ENCODE data around the gene KCNJ11.

KCNJ11 gene

GRCh38 chr11:17408641-17409040, 20.2 kb upstream of the KCNJ11 start:
- no peak for DNase-seq (ENCODE audit: low read depth in 2 of 2)

DNA sequence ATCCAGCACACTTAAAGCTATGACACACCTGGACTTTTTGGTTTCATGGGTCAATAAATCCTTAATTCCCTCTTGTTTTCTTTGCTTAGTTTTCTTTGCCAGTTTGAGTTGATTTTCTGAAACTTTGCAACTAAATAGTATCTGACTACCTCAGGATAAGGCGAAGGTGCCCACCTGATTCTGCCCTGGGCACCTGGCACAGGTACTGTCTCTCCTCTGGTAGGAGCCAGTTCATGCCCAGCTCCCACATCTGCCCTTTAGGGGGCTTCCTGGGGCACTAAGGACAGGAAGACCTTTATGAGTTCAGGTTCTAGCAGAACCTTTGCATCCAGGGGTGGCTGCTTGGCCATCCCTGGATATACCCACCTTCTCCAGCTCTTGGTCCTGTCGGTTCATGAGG, 19.6 kb upstream of the KCNJ11 start:
- no peak for DNase-seq (ENCODE audit: low read depth in 2 of 2)

- no peak for DNase-seq (ENCODE audit: low read depth in 2 of 2)
These were observed 19.1 kb upstream of the KCNJ11 start for GRCh38 chr11:17407575-17407974.

- DNase-seq (ENCODE audit: low read depth in 2 of 2): no peak
These were observed 18.3 kb upstream of the KCNJ11 start for GRCh38 chr11:17406818-17407149.

DNA sequence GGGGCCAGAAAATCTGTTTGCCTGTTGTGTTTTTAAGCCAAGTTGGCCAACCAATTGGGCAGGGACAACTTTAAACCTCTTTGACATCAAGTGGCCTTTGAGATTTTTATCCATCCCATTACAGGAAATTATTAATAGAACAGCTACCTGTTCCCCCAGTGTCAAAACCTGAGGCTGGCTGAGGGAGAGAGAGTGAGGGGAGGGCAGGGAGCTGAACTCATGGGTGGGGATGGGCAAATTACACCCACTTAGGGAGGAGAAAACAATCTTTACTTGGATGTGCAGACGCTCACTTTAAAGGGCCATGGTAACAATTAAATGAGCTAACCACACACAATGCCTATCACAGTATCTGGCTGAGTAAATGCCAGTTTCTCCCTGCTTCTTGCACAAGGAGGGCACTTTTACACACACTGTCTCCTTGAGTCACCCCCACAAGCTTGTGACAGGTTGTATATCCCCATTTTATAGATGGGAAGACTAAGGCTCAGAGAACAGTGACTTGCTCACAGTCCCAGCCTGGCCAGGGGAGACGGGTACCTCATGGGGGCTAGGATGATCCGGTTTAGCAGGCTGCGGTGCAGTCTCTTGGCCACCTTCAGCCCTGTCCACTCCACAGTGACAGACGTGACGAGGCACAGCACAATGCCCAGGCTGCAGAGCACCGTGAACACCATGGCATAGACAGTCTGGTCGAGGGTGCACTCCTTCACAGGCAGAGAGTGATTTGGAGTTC, 17.8 kb upstream of the KCNJ11 start:
- no peak for DNase-seq (ENCODE audit: low read depth in 2 of 2)

DNA sequence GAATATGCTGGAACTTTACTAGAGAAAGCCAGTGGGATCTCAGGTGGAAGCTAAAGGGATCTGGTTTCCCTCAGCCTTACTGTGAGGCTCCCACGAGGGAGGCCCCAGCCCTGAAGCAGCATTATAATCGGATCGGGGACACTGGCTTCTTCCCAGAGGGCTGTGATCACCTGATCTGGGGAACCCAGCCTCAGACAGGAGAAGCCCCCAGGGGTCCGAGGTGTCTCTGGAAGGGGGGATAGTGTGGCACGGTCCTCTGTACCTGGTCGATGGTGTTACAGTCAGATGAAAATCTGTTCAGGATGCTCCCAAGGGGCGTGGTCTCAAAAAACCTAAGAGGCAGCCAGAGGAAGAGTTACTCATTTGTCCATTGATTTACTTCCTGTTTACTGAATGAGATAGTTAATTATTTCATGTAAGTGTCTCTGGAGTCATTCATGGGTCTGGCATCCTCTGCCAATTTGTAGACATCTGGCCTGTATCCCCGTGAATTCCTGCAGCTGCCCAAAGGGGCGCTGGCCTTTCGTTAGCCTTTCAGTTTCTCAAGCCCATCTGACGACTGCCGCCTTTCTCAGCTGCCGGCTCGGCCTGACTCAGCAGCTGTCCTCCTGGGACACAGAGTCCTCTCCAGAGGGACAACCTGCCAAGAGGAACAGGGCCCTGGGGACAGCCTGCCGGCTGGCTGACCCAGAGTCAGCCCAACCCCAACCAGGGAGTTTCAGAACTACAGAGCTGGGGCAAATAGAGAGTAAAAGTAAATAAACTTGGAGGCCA, 17.0 kb upstream of the KCNJ11 start:
- no peak for DNase-seq (ENCODE audit: low read depth in 2 of 2)

- DNase-seq (ENCODE audit: low read depth in 2 of 2): no peak
These were observed 15.7 kb upstream of the KCNJ11 start for GRCh38 chr11:17403980-17404759.

DNA sequence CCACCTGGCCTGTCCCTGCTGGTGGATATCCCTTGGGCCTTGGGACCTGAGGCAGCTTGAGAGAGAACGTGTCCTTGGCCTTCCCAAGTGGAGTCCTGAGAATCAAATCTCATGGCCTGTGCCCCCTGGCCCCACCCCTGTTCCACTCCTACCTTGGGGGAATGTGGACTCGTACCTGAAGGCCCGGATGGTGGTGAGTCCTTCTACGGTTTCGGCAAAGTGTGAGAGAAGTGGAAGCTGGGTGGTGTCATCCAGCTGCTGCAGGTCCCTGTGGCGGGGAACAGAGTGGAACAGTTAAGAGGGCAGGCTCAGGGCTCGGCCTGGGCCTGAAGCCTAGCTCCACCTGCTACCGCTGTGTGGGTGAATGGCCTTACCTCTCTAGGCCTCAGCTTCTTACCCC, 14.0 kb upstream of the KCNJ11 start:
- DNase-seq (ENCODE audit: low read depth in 2 of 2): no peak

GRCh38 chr11:17401841-17402240, 13.4 kb upstream of the KCNJ11 start:
- no peak for DNase-seq (ENCODE audit: low read depth in 2 of 2)

- DNase-seq (ENCODE audit: low read depth in 2 of 2): no peak
These were observed 12.9 kb upstream of the KCNJ11 start for GRCh38 chr11:17401316-17401715.

GRCh38 chr11:17400048-17400775, 11.8 kb upstream of the KCNJ11 start:
- DNase-seq (ENCODE audit: low read depth in 2 of 2): no peak

DNA sequence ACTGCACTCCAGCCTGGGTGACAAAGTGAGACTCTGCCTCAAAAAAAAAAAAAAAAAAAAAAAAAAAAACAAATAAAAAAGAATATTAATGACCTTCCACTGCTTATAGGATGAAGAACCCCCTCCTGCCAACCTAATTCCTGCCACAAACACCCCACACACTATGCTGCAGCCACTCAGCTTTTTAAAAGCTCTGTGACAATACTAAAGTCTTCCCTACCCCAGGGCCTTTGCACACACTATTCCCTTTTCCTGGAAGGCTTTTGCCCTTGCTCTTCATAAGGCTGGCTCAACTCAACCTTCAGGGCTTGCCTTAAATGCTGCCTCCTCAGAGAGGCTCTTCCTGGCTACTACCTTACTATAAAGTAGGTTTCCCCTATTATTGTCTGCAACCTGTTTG, 10.8 kb upstream of the KCNJ11 start:
- no peak for DNase-seq (ENCODE audit: low read depth in 2 of 2)

GRCh38 chr11:17397311-17398002, 9.0 kb upstream of the KCNJ11 start:
- DNase-seq (ENCODE audit: low read depth in 2 of 2): no peak

- no peak for DNase-seq (ENCODE audit: low read depth in 2 of 2)
These were observed 8.3 kb upstream of the KCNJ11 start for GRCh38 chr11:17396598-17397310.

- no peak for DNase-seq (ENCODE audit: low read depth in 2 of 2)
These were observed 7.5 kb upstream of the KCNJ11 start for GRCh38 chr11:17395978-17396377.

GRCh38 chr11:17395554-17395961, 7.1 kb upstream of the KCNJ11 start:
- DNase-seq (ENCODE audit: low read depth in 2 of 2): no peak

DNA sequence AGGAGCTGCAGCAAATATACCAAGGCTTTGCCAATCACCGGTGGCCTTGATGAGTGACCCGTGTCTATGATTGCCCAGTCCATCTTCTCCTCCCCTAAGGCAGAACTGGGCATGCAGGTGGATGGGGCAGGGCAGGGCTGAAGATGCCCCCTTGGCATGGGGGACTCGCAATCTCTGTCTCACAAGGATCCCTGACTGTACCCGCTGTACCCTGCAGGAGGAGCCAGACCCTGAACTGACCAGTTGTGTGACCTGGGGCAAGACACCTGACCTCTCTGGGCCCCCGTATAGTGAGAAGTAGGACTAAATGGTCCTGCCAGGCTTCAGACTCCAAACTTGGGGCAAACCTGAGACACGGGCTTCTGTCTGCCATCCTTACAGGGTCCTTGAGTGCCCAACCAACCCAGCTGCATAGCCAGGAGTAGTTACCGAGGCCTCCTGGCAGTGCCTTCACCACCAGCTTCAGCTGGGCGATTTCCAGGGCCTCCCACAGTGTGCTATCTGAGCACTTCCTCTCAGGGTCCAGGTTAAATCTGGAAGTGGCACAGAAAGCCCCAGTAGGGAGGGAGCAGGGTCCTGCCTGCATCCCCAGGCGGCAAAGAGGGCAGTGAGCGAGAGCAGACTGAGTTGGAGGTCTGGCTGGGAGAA, 6.4 kb upstream of the KCNJ11 start:
- DNase-seq (ENCODE audit: low read depth in 2 of 2): no peak

- no peak for DNase-seq (ENCODE audit: low read depth in 2 of 2)
These were observed 5.0 kb upstream of the KCNJ11 start for GRCh38 chr11:17393472-17393871.

- DNase-seq (ENCODE audit: low read depth in 2 of 2): no peak
These were observed 4.4 kb upstream of the KCNJ11 start for GRCh38 chr11:17392872-17393271.

Measured in stimulated activated CD8-positive, alpha-beta memory T cell treated with anti-CD3 and anti-CD28 coated beads, Interleukin-7, amount 100 ng/mL, for 4 hours (primary cell).